DND-41 (cell line): ENCODE measurements around the gene SHANK1.
"Not testable (repeated sequence)": the region's sequence is repeated elsewhere in the genome, so short reads cannot be mapped to it uniquely, and the experiment has no call there.

Source experiments
- ATAC-seq: fragments of 200-7000 bp; cut with Tn5 transposase; 3 replicates; pipeline ENCODE4 v1.9.1; 2021; ENCODE audit warnings: low read depth; ENCODE audit not compliant: insufficient read depth
- DNase-seq: peaks from one replicate; pipeline ENCODE4 v3.0.0-alpha.2; 2020
- H2AFZ ChIP-seq: 2 replicates; pipeline ENCODE4 v1.6.0; 2012; ENCODE audit warnings: low read depth, low read length
- H3K27ac ChIP-seq: 2 replicates; pipeline ENCODE4 v1.5.1; 2012; ENCODE audit warnings: low read length, inconsistent platforms
- H3K27me3 ChIP-seq: fragments of 200-600 bp; sonication (generic); 2 replicates; pipeline ENCODE4 v1.6.0; 2012; ENCODE audit warnings: low read length, mild to moderate bottlenecking, inconsistent platforms; ENCODE audit not compliant: insufficient read depth, poor library complexity
- H3K36me3 ChIP-seq: 2 replicates; pipeline ENCODE4 v1.5.1; 2012; ENCODE audit warnings: low read length, inconsistent platforms; ENCODE audit not compliant: insufficient read depth
- H3K4me1 ChIP-seq: 2 replicates; pipeline ENCODE4 v1.5.1; 2012; ENCODE audit warnings: mild to moderate bottlenecking, low read length; ENCODE audit not compliant: insufficient read depth
- H3K4me2 ChIP-seq: 2 replicates; pipeline ENCODE4 v1.6.0; 2012; ENCODE audit warnings: mild to moderate bottlenecking, moderate library complexity, low read length, inconsistent platforms; ENCODE audit not compliant: insufficient read depth
- H3K4me3 ChIP-seq, 2 experiments: fragments of 200-600 bp in 1 of 2; shearing (Covaris generic) in 1 of 2; 2 replicates each; pipeline ENCODE4 v1.5.1; 2012 to 2016; ENCODE audit warnings: inconsistent platforms in 2 of 2, low read length in 2 of 2, mild to moderate bottlenecking in 2 of 2, low read depth in 1 of 2, moderate library complexity in 1 of 2
- H3K79me2 ChIP-seq: 2 replicates; pipeline ENCODE4 v1.6.0; 2012; ENCODE audit warnings: low read length, inconsistent platforms; ENCODE audit not compliant: insufficient read depth
- H3K9ac ChIP-seq: 2 replicates; pipeline ENCODE4 v1.6.0; 2012; ENCODE audit warnings: low read depth, mild to moderate bottlenecking, inconsistent platforms, low read length, moderate library complexity
- H3K9me3 ChIP-seq: 2 replicates; pipeline ENCODE4 v1.5.1; 2012; ENCODE audit warnings: low read length, moderate library complexity, mild to moderate bottlenecking, inconsistent platforms; ENCODE audit not compliant: insufficient read depth, severe bottlenecking
- H4K20me1 ChIP-seq: 2 replicates; pipeline ENCODE4 v1.6.0; 2012; ENCODE audit warnings: low read length; ENCODE audit not compliant: insufficient read depth
- CTCF ChIP-seq: IDR thresholded peaks from 2 replicates; pipeline ENCODE4 v1.5.1; 2012; ENCODE audit warnings: borderline replicate concordance, low read length, moderate library complexity, mild to moderate bottlenecking; ENCODE audit not compliant: poor library complexity, severe bottlenecking; ENCODE audit errors: extremely low read depth
- EZH2 ChIP-seq: IDR thresholded peaks from 3 replicates; pipeline ENCODE4 v1.6.1; 2012; ENCODE audit warnings: borderline replicate concordance, low read depth, mild to moderate bottlenecking, moderate library complexity, low read length, inconsistent platforms; ENCODE audit not compliant: severe bottlenecking

Gene SHANK1

GRCh38 chr19:50626011-50626410 lies 93.6 kb downstream of the SHANK1 start:
- no peak overlapping the region for H3K27ac ChIP-seq
- no peaks in the 10 kb centered on the region for H3K27me3 ChIP-seq
- H3K79me2 ChIP-seq: no peaks in the 10 kb centered on the region
- no peak overlapping the region for H2AFZ ChIP-seq
- ATAC-seq: no peak
- H3K36me3 ChIP-seq: no peaks in the 10 kb centered on the region
- no peaks in the 10 kb centered on the region for H3K9me3 ChIP-seq
- no peak overlapping the region for H3K9ac ChIP-seq
- TF ChIP-seq EZH2 (no peak), CTCF (no peak)
- H4K20me1 ChIP-seq: no peaks in the 10 kb centered on the region
- H3K4me3 ChIP-seq: no peak overlapping the region
- H3K4me2 ChIP-seq: no peak overlapping the region
- no peaks in the 10 kb centered on the region for H3K4me1 ChIP-seq
- no peak for DNase-seq

- H3K36me3 ChIP-seq: no peaks in the 10 kb centered on the region
- H3K27me3 ChIP-seq: no peaks in the 10 kb centered on the region
- no peaks in the 10 kb centered on the region for H3K4me1 ChIP-seq
- H4K20me1 ChIP-seq: no peaks in the 10 kb centered on the region
- no peaks in the 10 kb centered on the region for H3K9me3 ChIP-seq
- TF ChIP-seq EZH2: no peak
- TF ChIP-seq CTCF: no peak
- no peak overlapping the region for H3K4me2 ChIP-seq
- no peak overlapping the region for H3K9ac ChIP-seq
- H3K79me2 ChIP-seq: no peaks in the 10 kb centered on the region
- no peak overlapping the region for H2AFZ ChIP-seq
- ATAC-seq (no peak), DNase-seq (no peak)
- no peak overlapping the region for H3K4me3 ChIP-seq
- H3K27ac ChIP-seq: no peak overlapping the region
Measured at GRCh38 chr19:50624949-50625600, 94.5 kb downstream of the SHANK1 start.

GRCh38 chr19:50620394-50620906 lies 99.2 kb downstream of the SHANK1 start:
- H3K79me2 ChIP-seq, H3K27ac ChIP-seq, DNase-seq, ATAC-seq, H3K36me3 ChIP-seq, H3K4me2 ChIP-seq, H2AFZ ChIP-seq, H4K20me1 ChIP-seq, H3K4me1 ChIP-seq, H3K27me3 ChIP-seq, H3K9ac ChIP-seq, H3K4me3 ChIP-seq, H3K9me3 ChIP-seq: not testable (repeated sequence)

GRCh38 chr19:50619184-50619583 lies 100.4 kb downstream of the SHANK1 start:
- not testable (repeated sequence) for H3K79me2 ChIP-seq, H4K20me1 ChIP-seq, H3K9ac ChIP-seq, ATAC-seq, H3K4me2 ChIP-seq, DNase-seq, H3K36me3 ChIP-seq, H3K4me1 ChIP-seq, H3K27ac ChIP-seq, H3K4me3 ChIP-seq, H3K27me3 ChIP-seq, H3K9me3 ChIP-seq, H2AFZ ChIP-seq

- not testable (repeated sequence) for H3K79me2 ChIP-seq, ATAC-seq, H3K27ac ChIP-seq, H3K27me3 ChIP-seq, H3K4me3 ChIP-seq, H3K9ac ChIP-seq, H2AFZ ChIP-seq, H4K20me1 ChIP-seq, DNase-seq, H3K9me3 ChIP-seq, H3K36me3 ChIP-seq, H3K4me2 ChIP-seq, H3K4me1 ChIP-seq
Measured at GRCh38 chr19:50618379-50618778, 101.2 kb downstream of the SHANK1 start.

- not testable (repeated sequence) for H3K9me3 ChIP-seq, H3K27me3 ChIP-seq, H3K79me2 ChIP-seq, DNase-seq, H3K27ac ChIP-seq, ATAC-seq, H3K4me2 ChIP-seq, H2AFZ ChIP-seq, H3K36me3 ChIP-seq, H4K20me1 ChIP-seq, H3K9ac ChIP-seq, H3K4me1 ChIP-seq, H3K4me3 ChIP-seq
Measured at GRCh38 chr19:50612504-50613404, 106.8 kb downstream of the SHANK1 start.
